ENCODE results near the gene UPF3A. TPM values are rescaled to one million over a fixed set of nuclear protein-coding genes. Genes with fewer than 3 reads are reported as not detected.
A peak's percentile ranks its signal among the peaks of the same experiment; 100 is the strongest.

UPF3A gene
- total RNA-seq, 3 donors from 2014 or later (not counting 1 experiment from before 2014, with no cell fraction given), result 37.8 to 66.5 (median 44.7) TPM

DNA sequence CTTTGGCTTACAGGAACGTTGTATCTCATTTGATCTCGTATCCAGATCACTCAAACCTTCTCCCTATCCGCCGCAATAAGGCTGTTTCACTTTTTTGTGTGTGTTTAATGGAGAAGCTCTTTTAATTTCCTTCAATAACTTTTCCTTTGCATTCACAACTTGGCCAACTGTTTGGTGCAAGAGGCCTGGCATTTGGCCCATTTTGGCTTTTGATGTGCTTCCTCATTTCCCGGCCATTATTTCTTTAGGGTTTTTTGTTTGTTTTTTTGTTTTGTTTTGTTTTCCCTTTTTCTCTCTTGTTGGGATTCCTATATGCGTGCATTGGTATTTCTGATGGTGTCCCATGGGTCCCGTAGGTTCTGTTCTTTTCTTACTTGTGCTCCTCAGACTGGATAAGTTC is 6.1 kb upstream of the UPF3A start:
- TF ChIP-seq, protein P1, sequence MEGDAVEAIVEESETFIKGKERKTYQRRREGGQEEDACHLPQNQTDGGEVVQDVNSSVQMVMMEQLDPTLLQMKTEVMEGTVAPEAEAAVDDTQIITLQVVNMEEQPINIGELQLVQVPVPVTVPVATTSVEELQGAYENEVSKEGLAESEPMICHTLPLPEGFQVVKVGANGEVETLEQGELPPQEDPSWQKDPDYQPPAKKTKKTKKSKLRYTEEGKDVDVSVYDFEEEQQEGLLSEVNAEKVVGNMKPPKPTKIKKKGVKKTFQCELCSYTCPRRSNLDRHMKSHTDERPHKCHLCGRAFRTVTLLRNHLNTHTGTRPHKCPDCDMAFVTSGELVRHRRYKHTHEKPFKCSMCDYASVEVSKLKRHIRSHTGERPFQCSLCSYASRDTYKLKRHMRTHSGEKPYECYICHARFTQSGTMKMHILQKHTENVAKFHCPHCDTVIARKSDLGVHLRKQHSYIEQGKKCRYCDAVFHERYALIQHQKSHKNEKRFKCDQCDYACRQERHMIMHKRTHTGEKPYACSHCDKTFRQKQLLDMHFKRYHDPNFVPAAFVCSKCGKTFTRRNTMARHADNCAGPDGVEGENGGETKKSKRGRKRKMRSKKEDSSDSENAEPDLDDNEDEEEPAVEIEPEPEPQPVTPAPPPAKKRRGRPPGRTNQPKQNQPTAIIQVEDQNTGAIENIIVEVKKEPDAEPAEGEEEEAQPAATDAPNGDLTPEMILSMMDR (IDR thresholded peaks at IDR 0.05), result no peak
- no peaks in the 10 kb centered on the region for H3K9me3 ChIP-seq (ENCODE audit: control insufficient read depth, insufficient read depth, low read length)
- H3K4me1 ChIP-seq (ENCODE audit: control insufficient read depth, insufficient read depth, low read length), result peaks cover 5% of the 10 kb centered on the region
- WGBS (ENCODE audit: insufficient coverage), result 83% methylated on average over 3 of the region's 7 CpGs
- DNase-seq, result no peak
- no peak overlapping the region for H3K27ac Mint-ChIP-seq
- no peak overlapping the region for H3K4me3 Mint-ChIP-seq
- H3K4me3 ChIP-seq (ENCODE audit: low read length), result no peak overlapping the region
- no peaks in the 10 kb centered on the region for H3K27me3 ChIP-seq (ENCODE audit: control insufficient read depth, insufficient read depth, low read length)
- no peak for ATAC-seq
- peaks cover 33 to 44% of the 10 kb centered on the region in 2 donors for H3K4me1 Mint-ChIP-seq
- intact Hi-C loops (cut with micrococcal nuclease), result no loop called here
- H3K36me3 ChIP-seq (ENCODE audit: control insufficient read depth, insufficient read depth, low read length), result peaks cover 29% of the 10 kb centered on the region
- peaks cover 11% of the 10 kb centered on the region for H3K36me3 Mint-ChIP-seq
- H3K9me3 Mint-ChIP-seq, result no peaks in the 10 kb centered on the region
- H3K27ac ChIP-seq (ENCODE audit: low read length), result no peak overlapping the region
- H3K27me3 Mint-ChIP-seq (ENCODE audit: low read depth in 2 of 2), result no peaks in the 10 kb centered on the region

DNA sequence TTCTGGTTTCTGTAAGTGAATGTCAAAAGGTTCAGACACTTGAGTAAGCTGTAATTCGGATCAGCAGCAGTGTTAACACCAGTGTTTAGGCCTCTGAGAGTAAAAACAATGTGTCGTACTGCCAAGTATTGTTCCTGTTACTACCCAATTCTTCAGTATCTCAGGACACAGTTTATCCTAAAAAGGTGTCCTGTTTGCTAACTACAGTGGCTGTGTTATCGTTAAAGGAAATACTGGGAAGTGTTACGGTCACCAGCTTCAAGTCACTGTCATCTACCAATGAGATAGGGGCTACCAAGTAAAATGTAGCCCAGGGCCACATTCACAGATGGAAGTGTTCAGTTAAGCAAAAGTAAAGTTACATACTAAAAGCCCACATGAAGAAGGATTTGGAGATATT is 2.3 kb upstream of the UPF3A start:
- peak in 1 of 2 donors; percentile 8 for DNase-seq
- H3K4me3 Mint-ChIP-seq, result peak overlapping the region; percentile 25

DNA sequence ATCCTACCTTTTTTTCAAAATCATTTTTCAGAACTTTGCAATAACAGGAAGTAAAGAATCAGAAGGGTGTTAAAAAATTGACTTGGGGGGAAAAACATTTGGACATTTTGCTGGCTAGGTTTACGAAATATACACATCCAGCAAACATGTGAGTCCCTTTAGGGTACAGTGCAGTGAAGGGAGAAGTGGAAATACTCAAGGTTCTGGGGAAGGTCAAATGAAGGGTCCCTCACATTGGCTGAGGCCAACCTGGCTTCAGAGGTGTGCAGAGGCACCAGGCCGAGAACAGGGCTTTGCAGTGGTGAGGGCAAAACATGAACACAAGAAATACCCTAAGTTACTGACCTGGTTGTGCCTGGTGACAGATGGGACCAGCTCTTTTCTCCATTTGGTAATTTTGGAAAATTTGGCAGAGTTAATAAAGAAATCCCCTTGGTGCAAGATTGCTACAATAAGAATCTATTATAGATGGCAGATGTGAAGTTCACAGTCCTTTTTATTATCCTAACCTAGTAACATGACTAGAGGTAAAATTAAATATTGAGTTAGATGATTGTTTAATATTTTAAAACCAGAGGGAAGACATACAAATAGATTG is 1.5 kb upstream of the UPF3A start:
- no peaks in the 10 kb centered on the region for H3K9me3 Mint-ChIP-seq
- no peaks in the 10 kb centered on the region for H3K27me3 Mint-ChIP-seq (ENCODE audit: low read depth in 2 of 2)
- WGBS (ENCODE audit: insufficient coverage), result 75% methylated on average over 2 of the region's 2 CpGs
- Histone ChIP-seq H3K27me3 (ENCODE audit: control insufficient read depth, insufficient read depth, low read length) (no peaks in the 10 kb centered on the region), H3K9me3 (ENCODE audit: control insufficient read depth, insufficient read depth, low read length) (no peaks in the 10 kb centered on the region), H3K4me1 (ENCODE audit: control insufficient read depth, insufficient read depth, low read length) (peaks cover 22% of the 10 kb centered on the region), H3K36me3 (ENCODE audit: control insufficient read depth, insufficient read depth, low read length) (peaks cover 15% of the 10 kb centered on the region), H3K27ac (ENCODE audit: low read length) (peak overlapping the region; percentile 91), H3K4me3 (ENCODE audit: low read length) (no peak overlapping the region)
- H3K36me3 Mint-ChIP-seq, result no peaks in the 10 kb centered on the region
- intact Hi-C loops (cut with micrococcal nuclease), result loop anchor here (1.0 kb wide), 2 partner anchors 12 to 17 kb away; no protein-coding TSS in a partner anchor
- peak overlapping the region; percentile 89 to 95 for H3K27ac Mint-ChIP-seq
- ATAC-seq (no peak), DNase-seq (peak in 1 of 2 donors; percentile 23)
- H3K4me1 Mint-ChIP-seq, result peaks cover 40 to 46% of the 10 kb centered on the region in 2 donors
- TF ChIP-seq, protein P1 (IDR thresholded peaks at IDR 0.05), result no peak
- H3K4me3 Mint-ChIP-seq, result peak overlapping the region; percentile 89

More for the DNA sequence above, 2.3 kb upstream of the UPF3A start:
- Histone ChIP-seq H3K36me3 (ENCODE audit: control insufficient read depth, insufficient read depth, low read length) (peaks cover 15% of the 10 kb centered on the region), H3K9me3 (ENCODE audit: control insufficient read depth, insufficient read depth, low read length) (no peaks in the 10 kb centered on the region), H3K4me3 (ENCODE audit: low read length) (no peak overlapping the region), H3K27me3 (ENCODE audit: control insufficient read depth, insufficient read depth, low read length) (no peaks in the 10 kb centered on the region), H3K4me1 (ENCODE audit: control insufficient read depth, insufficient read depth, low read length) (peaks cover 22% of the 10 kb centered on the region), H3K27ac (ENCODE audit: low read length) (no peak overlapping the region)
- Mint-ChIP-seq H3K27me3 (ENCODE audit: low read depth in 2 of 2) (no peaks in the 10 kb centered on the region), H3K4me1 (peaks cover 42 to 48% of the 10 kb centered on the region in 2 donors), H3K9me3 (no peaks in the 10 kb centered on the region), H3K36me3 (no peaks in the 10 kb centered on the region), H3K27ac (peak overlapping the region in 1 of 2 donors; percentile 95)
- intact Hi-C loops (cut with micrococcal nuclease), result no loop called here
- TF ChIP-seq, protein P1 (IDR thresholded peaks at IDR 0.05), result no peak
- ATAC-seq, result no peak
- WGBS (ENCODE audit: insufficient coverage), result 91% methylated on average over 4 of the region's 4 CpGs
